G401.6 (cell line): ENCODE results near the gene PDXK.
"Not testable (repeated sequence)": the region's sequence is repeated elsewhere in the genome, so short reads cannot be mapped to it uniquely, and the experiment has no call there.

ENCODE experiments used
- FAIRE-seq: peaks from 2 replicates; lab custom pipeline; 2012; peaks lifted over from hg19 to GRCh38; lab: Jason Lieb, UNC

PDXK gene

GRCh38 chr21:43697758-43698643, 20.9 kb upstream of the PDXK start:
- no peak for FAIRE-seq

GRCh38 chr21:43699492-43699777, 19.5 kb upstream of the PDXK start:
- FAIRE-seq: not testable (repeated sequence)

GRCh38 chr21:43699933-43700599, 18.9 kb upstream of the PDXK start:
- FAIRE-seq: no peak

GRCh38 chr21:43701936-43702784, 16.8 kb upstream of the PDXK start:
- FAIRE-seq: no peak

GRCh38 chr21:43702785-43703034, 16.2 kb upstream of the PDXK start:
- no peak for FAIRE-seq

GRCh38 chr21:43703035-43703880, 15.7 kb upstream of the PDXK start:
- no peak for FAIRE-seq

- FAIRE-seq: no peak
These were observed 11.5 kb upstream of the PDXK start for GRCh38 chr21:43707462-43707861.

GRCh38 chr21:43708745-43709381, 10.1 kb upstream of the PDXK start:
- FAIRE-seq: no peak

GRCh38 chr21:43712268-43712942, 6.5 kb upstream of the PDXK start:
- no peak for FAIRE-seq

- not testable (repeated sequence) for FAIRE-seq
These were observed 5.8 kb upstream of the PDXK start for GRCh38 chr21:43713123-43713522.

GRCh38 chr21:43716376-43717165, 2.4 kb upstream of the PDXK start:
- no peak for FAIRE-seq

GRCh38 chr21:43717166-43717853, 1.6 kb upstream of the PDXK start:
- FAIRE-seq: no peak

GRCh38 chr21:43717967-43718871, 710 bp upstream of the PDXK start:
- FAIRE-seq: no peak

GRCh38 chr21:43719748-43720538, 1.0 kb downstream of the PDXK start:
- FAIRE-seq: no peak

- no peak for FAIRE-seq
These were observed 1.7 kb downstream of the PDXK start for GRCh38 chr21:43720539-43721166.

- no peak for FAIRE-seq
These were observed 2.3 kb downstream of the PDXK start for GRCh38 chr21:43721206-43721605.

- FAIRE-seq: no peak
These were observed 3.0 kb downstream of the PDXK start for GRCh38 chr21:43721939-43722338.
